HG03354 (cell line): ENCODE results near the gene CFAP221.

ENCODE experiments used
- ATAC-seq: cut with Tn5 transposase; IDR thresholded peaks from one replicate; pipeline ENCODE4 v1.9.1; 2021; ENCODE audit warnings: mild to moderate bottlenecking; ENCODE audit not compliant: unreplicated experiment, poor library complexity, severe bottlenecking

CFAP221 gene

DNA sequence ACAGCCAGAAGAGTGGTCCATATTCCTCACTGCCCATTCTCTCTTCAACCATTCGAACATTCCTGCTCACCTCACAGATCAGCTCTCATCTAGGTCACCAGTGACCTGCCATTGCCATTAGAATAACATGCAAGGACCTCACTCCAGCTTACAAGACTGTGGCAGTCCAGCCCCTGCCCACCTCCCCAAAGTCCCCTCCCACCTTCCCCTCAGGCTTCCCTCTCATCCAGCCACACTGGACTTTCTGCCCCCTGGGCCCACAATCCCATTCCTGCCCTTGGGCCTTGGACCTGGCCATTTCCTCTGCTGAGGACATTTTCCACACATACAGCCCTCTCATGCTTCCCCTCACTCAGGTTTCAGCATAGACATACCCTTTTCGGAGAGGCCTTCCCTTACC is 129.5 kb downstream of the CFAP221 start:
- ATAC-seq, result no peak

DNA sequence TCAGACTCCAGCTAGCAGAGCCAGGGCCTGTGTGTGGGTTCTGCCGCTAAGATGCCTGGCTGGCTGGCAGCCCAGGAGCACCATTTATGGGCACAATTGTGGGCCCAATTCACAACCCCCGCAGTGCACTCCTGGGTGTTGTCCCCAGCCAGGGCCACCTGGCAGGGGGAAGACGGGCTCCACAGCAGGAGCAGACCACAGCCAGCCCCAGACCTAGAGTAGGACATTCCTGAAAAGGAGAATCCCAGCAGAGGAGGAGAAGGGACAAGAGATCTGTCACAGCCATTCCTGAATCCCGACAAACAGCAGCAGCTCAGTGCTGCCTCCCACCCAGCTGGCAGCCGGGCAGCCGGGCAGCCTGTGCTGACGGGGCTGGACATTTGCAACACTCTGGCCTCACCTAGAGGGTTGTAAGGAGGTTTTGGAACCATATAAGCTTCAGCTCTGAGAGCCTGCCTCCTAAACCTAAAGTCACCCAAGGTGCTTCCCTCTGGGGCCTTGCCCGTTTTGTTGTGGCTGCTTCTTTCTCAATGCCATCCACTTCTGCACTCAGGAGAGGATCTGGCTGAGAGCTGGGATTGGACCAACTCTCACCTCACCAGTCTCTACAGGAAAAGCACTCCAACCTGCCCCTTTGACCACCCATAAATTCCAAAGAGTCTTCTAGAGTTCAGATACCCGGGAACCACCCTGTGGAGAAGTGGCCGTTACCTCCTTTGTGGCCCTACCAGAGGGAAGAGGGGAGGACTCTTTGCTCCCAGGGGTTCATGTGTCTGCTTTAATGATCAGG is 130.7 kb downstream of the CFAP221 start:
- no peak for ATAC-seq

GRCh38 chr2:119678021-119678656 is 133.9 kb downstream of the CFAP221 start:
- ATAC-seq, result no peak

DNA sequence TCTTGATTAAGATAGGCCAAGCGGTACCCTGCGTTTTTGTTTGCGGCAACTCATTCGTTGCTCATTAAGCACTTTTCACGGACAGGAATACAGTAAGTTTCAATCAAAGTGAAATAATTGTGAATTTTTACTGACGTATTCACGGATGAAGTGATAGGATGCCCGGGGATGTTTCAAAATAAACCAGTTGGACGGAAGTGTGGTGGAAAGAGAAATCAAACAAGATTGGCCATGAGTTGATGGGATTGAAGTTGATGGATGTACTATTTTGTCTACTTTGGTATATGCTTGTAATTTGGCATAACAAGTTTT is 135.2 kb downstream of the CFAP221 start:
- ATAC-seq, result no peak

DNA sequence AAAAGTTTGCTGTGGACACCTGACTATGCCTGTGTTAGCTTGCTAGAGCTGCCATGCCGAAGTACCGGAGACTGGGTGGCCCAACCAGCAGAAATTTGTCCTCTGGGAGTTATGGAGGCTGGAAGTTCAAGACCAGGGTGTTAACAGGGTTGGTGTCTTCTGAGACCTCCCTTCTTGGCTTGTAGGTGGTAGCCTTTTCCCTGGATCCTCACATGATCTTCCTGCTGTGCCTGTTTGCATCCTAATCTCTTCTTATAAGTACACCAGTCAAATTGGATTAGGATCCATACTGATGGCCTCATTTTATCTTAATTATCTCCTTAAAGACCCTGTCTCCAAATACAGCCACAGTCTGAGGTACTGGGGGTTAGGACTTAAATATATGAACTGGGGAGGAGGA is 135.6 kb downstream of the CFAP221 start:
- ATAC-seq, result no peak

DNA sequence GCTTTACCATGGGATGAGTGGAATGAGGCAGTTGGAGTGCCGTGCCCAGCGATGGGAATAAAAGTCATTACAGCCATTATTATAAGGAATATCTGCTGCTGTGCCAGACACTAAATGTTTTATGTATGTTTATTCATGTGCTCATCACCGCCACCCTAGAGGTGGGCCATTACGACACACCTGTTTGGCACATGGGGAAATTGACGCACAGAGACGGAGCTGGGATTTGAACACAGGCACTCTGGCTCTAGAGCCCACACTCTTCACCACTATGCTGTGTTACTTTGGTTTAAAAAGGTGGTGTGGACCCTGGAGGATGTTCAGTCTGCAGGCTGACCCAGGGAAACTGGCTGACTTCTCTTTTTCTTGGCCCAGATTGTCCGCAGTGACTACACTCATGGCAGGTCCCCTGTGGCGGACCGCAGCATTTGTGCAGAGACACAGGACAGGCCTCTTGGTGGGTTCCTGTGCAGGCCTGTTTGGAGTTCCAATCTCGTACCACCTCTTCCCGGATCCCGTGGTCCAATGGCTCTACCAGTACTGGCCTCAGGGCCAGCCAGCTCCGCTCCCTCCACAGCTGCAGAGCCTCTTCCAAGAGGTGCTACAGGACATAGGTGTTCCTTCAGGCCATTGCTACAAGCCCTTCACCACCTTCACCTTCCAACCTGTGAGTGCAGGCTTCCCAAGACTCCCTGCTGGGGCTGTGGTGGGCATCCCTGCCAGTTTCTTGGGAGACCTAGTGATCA is 136.4 kb downstream of the CFAP221 start:
- ATAC-seq, result no peak

DNA sequence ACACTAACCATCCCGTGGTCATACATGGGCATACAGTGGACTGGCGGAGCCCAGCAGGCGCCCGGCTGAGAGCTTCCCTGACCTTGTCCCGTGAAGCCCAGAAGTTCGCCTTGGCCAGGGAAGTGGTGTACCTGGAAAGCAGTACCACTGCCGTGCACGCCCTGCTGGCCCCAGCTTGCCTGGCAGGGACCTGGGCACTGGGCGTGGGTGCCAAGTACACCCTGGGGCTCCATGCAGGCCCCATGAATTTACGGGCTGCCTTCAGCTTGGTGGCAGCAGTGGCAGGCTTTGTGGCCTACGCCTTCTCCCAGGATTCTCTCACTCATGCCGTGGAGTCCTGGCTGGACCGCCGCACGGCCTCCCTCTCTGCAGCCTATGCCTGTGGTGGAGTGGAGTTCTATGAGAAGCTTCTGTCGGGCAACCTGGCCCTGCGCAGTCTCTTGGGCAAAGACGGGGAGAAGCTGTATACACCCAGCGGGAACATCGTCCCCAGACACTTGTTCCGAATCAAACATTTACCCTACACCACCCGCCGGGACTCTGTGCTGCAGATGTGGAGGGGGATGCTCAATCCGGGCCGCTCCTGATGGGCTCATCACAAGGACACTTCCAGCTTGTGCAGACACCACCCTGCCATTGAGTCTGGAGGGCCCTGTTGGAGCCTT is 137.1 kb downstream of the CFAP221 start:
- no peak for ATAC-seq

DNA sequence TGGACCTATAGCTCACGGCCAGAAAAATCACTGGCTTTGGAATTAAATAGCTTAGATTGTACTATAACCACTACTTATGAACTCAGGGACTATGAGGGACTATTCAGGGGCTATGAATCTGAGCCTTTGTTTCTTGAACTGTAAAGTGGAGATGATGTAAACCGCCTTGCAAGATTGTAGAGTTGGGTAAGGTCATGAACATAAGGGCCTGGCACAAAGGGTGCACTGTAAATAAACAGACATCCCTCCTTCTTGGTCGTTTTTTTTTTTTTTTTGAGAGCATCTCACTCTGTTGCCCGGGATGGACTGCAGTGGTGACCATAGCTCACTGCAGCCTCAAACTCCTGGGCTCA is 137.6 kb downstream of the CFAP221 start:
- ATAC-seq, result no peak

- ATAC-seq, result no peak
These were observed 138.3 kb downstream of the CFAP221 start for GRCh38 chr2:119682578-119682977.

GRCh38 chr2:119683074-119683712 is 138.9 kb downstream of the CFAP221 start:
- ATAC-seq, result no peak

GRCh38 chr2:119683713-119684443 is 139.6 kb downstream of the CFAP221 start:
- ATAC-seq, result no peak

DNA sequence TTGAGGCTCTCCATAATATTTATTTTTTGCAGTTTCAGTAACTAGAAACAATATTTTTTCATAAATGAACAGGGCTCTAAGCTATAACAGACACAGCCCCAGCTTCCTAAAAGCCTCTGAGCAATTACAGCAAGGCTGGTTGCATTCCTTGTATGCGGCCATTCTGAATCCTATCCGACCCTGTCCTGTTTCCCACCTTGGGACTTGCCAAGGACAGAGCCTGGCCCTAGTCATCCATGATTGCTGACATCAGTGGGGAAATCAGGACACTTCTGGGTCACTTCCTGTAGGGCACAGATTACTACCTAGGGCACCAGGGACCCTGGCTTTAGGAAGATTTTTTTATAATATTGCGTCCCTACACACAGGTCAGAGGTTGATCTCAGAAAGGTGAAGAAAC is 140.3 kb downstream of the CFAP221 start:
- ATAC-seq, result no peak

- ATAC-seq, result no peak
These were observed 144.4 kb downstream of the CFAP221 start for GRCh38 chr2:119688616-119689015.

GRCh38 chr2:119689218-119689617 is 145.0 kb downstream of the CFAP221 start:
- no peak for ATAC-seq

- no peak for ATAC-seq
These were observed 146.9 kb downstream of the CFAP221 start for GRCh38 chr2:119691189-119691588.

- ATAC-seq, result no peak
These were observed 147.5 kb downstream of the CFAP221 start for GRCh38 chr2:119691651-119692245.

- no peak for ATAC-seq
These were observed 148.1 kb downstream of the CFAP221 start for GRCh38 chr2:119692310-119692709.

- no peak for ATAC-seq
These were observed 148.7 kb downstream of the CFAP221 start for GRCh38 chr2:119692954-119693353.

GRCh38 chr2:119693567-119693966 is 149.3 kb downstream of the CFAP221 start:
- ATAC-seq, result no peak
